GM18951 (cell line): ENCODE measurements around the gene PRRT1.

Source experiments
- POLR2A ChIP-seq: IDR thresholded peaks from 4 replicates; pipeline ENCODE4 v1.6.1; 2011; ENCODE audit warnings: mild to moderate bottlenecking; ENCODE audit not compliant: insufficient read length, insufficient read depth; ENCODE audit errors: extremely low read depth
- in situ Hi-C: fragments of 300-500 bp; cut with MboI; formaldehyde crosslinking; loops from one replicate; pipeline ENCODE4 v1.12.0; 2022; ENCODE audit warnings: low sequenced_read_pairs, mixed read lengths, inconsistent platforms; ENCODE audit not compliant: unreplicated experiment

PRRT1 gene

GRCh38 chr6:32123681-32124080 is 28.1 kb downstream of the PRRT1 start:
- in situ Hi-C loops = no loop called here

GRCh38 chr6:32120573-32121059 is 31.1 kb downstream of the PRRT1 start:
- no peak for TF ChIP-seq POLR2A

More at GRCh38 chr6:32123681-32124080, 28.1 kb downstream of the PRRT1 start:
- TF ChIP-seq POLR2A = no peak

GRCh38 chr6:32118782-32119628 is 32.7 kb downstream of the PRRT1 start:
- in situ Hi-C loops = no loop called here
- TF ChIP-seq POLR2A = no peak

More at GRCh38 chr6:32120573-32121059, 31.1 kb downstream of the PRRT1 start:
- in situ Hi-C loops = no loop called here

GRCh38 chr6:32117461-32117860 is 34.3 kb downstream of the PRRT1 start:
- in situ Hi-C loops = no loop called here

GRCh38 chr6:32116674-32117073 is 35.1 kb downstream of the PRRT1 start:
- in situ Hi-C loops = no loop called here
- TF ChIP-seq POLR2A = no peak

More at GRCh38 chr6:32117461-32117860, 34.3 kb downstream of the PRRT1 start:
- no peak for TF ChIP-seq POLR2A

GRCh38 chr6:32115623-32116022 is 36.1 kb downstream of the PRRT1 start:
- in situ Hi-C loops = no loop called here

GRCh38 chr6:32114796-32115195 is 36.9 kb downstream of the PRRT1 start:
- no peak for TF ChIP-seq POLR2A
- in situ Hi-C loops = no loop called here

More at GRCh38 chr6:32115623-32116022, 36.1 kb downstream of the PRRT1 start:
- TF ChIP-seq POLR2A = no peak

GRCh38 chr6:32113386-32114352 is 38.1 kb downstream of the PRRT1 start:
- in situ Hi-C loops = no loop called here
- no peak for TF ChIP-seq POLR2A

- in situ Hi-C loops = no loop called here
Observed at GRCh38 chr6:32112431-32112980, 39.2 kb downstream of the PRRT1 start.

GRCh38 chr6:32111424-32112066 is 40.2 kb downstream of the PRRT1 start:
- no peak for TF ChIP-seq POLR2A
- in situ Hi-C loops = no loop called here

More at GRCh38 chr6:32112431-32112980, 39.2 kb downstream of the PRRT1 start:
- TF ChIP-seq POLR2A = no peak

GRCh38 chr6:32110632-32111031 is 41.1 kb downstream of the PRRT1 start:
- no peak for TF ChIP-seq POLR2A
- in situ Hi-C loops = no loop called here

GRCh38 chr6:32109765-32110160 is 42.0 kb downstream of the PRRT1 start:
- no peak for TF ChIP-seq POLR2A
- in situ Hi-C loops = no loop called here
